Cerebellar cortex (tissue), 1 donor: ENCODE results near the gene CASKIN2.
"Not testable (repeated sequence)": the region's sequence is repeated elsewhere in the genome, so short reads cannot be mapped to it uniquely, and the experiment has no call there.

ENCODE experiments used
- DNase-seq: peaks from one replicate; pipeline ENCODE4 v3.0.0-alpha.2; 2015; ENCODE audit warnings: low spot score

The CASKIN2 gene

GRCh38 chr17:75488693-75489510 is 26.4 kb downstream of the CASKIN2 start:
- DNase-seq: no peak

DNA sequence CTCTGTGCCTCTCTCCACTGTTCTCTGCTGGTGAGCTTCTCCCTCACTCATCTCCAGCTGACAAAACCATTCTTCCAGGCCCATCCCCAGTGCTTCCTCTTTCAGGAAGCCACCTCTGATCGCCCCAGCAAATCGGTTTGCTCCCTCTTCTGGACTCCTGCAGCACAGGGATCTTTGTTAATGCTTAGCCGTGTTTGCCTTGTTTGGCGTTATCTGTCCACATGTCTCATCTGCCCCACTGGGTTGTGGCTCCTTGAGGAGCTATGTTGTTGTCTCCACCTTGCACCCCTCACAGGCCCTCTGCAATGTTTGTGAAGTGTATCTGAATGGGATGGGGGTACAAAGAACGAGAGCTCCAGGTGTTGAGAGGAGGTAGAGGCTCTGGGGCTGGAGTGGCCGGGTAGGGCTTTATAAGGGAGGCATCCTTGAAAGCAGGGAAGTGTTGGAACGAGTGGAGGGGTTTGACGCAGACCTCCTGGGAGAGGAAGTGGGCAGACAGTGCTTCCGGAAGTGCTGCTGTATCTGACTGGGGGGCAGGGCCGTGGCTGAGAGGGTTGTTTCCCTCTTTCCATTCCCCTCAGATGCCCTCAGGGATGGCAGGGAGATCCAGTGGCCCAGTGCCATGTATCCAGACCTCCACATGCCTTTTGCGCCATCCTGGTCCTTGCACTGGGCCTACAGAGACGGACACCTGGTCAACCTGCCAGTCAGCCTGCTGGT is 27.8 kb downstream of the CASKIN2 start:
- DNase-seq: peak; percentile 44

- DNase-seq: no peak
These were observed 28.4 kb downstream of the CASKIN2 start for GRCh38 chr17:75486951-75487350.

DNA sequence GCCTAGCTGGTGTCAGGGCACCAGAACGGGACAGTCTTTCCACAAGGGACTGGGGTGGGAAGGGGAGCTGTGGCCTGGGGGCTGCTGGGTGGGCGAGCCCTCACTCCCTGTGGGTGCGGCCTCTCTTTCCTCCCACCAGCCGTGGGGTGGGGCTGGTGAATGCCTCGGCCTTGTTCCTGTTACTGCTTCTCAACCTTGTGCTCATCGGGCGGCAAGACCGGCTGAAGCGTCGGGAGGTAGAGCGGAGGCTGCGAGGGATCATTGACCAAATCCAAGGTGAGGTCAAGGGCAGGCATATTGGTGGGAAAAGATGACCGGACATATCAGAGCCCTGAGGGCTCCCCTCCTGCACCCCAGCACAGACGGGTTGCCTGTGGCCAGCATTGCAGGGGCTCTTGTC is 29.2 kb downstream of the CASKIN2 start:
- DNase-seq: no peak

DNA sequence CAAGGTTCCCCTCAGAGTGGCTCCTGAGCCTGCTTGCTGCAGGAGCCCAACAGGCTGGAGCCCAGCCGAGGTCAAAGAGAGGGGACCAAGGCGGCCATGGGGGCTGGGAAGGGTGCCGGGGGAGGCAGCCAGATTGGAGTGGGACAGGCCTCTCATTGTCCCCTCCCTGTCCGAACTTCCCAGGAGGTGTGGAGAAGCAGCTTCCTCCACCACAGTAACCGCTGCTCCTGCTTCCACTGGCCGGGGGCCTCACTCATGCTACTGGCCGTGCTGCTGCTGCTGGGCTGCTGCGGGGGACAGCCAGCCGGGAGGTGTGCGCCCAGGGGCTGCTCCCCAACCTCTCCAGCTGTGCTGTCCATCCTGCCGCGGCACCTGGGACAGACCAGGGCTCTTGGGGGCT is 29.6 kb downstream of the CASKIN2 start:
- DNase-seq: no peak

DNA sequence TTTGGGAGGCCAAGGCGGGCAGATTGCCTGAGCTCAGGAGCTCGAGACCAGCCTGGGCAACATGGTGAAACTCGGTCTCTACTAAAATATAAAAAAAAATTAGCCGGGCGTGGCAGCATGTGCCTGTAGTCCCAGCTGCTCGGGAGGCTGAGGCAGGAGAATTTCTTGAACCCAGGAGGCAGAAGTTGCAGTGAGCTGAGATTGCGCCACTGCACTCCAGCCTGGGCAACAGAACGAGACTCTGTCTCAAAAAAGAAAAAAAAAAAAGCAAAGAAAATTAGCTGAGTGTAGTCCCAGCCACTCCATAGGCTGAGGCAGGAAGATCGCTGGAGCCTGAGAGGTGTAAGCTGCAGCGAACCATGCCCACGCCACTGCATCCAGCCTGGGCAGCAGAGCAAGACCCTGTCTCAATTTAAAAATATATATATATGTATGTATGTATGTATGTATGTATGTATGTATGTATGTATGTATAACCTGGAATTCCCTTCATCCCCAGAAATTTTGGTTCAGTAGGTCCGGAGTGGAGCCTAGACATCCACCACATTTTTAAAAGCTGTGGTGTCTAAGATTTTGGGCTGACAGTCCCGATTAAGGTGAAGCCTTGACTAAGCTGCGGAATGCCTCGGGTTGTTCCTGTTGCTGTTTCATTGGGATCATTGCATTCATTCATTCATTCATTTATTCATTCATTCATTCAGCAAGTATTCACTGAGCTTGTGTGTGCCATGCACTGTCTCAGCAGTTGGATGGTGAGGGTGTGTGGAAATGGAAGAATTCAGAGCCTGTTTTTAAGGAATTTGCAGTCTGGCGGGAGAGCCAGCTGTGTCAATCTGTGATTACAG is 33.0 kb downstream of the CASKIN2 start:
- DNase-seq: no peak

GRCh38 chr17:75481194-75482068 is 33.9 kb downstream of the CASKIN2 start:
- DNase-seq: no peak

DNA sequence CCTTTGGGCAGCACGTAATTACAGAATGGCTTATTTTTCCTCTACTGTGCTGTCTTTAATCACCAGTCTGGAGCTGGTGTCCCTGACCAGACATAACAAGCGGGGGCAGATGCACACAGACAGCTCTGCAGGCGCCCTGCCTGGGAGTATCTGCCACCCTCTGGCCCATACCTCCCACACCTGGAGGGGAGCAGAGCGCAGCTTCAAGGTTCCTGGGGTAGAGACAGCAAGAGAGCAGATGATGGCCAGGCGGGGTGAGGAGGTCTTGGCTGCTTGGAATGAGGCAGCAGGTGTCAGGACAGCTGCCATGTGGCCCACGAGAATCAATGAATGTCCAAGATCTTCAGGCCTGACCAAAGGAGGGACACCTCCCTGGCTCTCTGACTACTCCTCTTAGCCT is 35.1 kb downstream of the CASKIN2 start:
- DNase-seq: no peak

- no peak for DNase-seq
These were observed 36.8 kb downstream of the CASKIN2 start for GRCh38 chr17:75478508-75478907.

GRCh38 chr17:75477490-75477862 is 37.9 kb downstream of the CASKIN2 start:
- not testable (repeated sequence) for DNase-seq

DNA sequence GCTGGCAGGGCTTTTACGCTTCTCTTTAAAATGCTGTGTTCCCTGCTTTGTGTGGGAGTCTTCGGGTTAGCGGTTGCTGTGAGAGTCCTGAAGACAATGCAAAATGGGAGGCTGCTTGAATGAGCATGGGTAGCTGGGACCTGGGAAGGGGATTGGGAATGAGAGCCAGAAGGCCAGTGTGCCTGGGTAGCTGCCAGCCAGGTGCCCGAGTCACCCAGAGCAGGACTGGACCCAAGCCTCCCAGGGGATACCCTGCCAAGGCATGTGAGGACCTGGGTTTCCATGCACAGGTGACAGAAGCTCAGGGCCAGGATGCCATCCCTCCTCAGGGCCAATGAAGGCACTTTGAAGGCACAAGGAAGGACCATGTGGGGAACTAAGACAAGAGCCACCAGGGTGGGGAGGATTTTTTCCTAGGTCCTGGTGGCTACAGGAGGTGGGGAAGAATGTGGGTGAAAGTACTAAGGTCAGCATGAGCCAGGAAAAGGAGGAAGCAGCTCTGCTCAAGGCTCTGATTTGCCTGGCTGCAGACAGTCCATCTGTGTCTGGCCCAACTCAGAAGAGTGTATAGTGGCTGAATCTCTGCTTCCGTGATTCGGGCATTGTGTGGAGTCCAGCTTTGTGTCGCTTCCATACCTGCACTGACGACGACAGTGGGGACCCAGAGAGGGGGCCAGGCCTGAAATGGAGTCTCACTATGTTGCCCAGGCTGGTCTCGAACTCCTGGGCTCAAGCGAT is 38.4 kb downstream of the CASKIN2 start:
- no peak for DNase-seq

DNA sequence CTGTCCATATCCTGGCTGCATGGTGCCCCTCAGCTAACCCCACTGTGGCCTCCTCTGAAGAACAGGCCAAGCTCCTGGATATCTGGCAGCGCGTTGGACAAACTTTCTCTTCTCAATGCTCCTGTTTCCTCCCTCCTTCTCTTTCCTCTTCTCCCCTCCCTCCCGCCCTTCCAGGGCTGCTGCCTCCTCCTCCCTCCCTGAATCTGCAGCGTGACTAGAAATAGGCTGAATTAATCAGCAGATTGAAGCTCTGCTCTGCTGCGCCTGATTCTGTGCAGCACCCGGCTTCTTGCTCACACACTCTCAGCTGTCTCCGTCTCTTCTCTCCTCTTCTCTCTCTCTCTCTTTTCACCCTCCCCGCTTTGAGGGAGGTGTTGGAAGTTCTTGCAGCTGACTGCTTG is 39.1 kb downstream of the CASKIN2 start:
- no peak for DNase-seq

DNA sequence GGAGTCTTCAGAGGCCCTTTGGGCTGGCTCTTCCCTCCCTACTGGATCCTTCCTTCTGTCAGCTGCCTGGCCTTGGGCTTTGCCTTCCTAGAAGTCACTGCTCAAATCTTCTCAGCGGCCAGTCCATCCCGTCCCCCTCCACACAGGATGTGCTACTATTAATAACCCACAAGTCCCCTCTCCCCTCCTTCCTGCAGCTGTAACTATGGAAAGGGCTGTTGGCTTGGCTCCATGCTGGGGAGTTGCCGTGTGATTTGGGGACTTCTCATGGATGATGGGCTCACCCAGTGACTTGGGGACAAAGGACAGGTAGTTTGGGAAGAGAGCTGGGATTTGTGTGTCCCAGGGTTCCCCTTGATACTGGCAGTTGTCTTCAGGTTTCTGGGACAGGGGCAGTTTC is 39.5 kb downstream of the CASKIN2 start:
- no peak for DNase-seq

- DNase-seq: no peak
These were observed 40.0 kb downstream of the CASKIN2 start for GRCh38 chr17:75475144-75475835.

GRCh38 chr17:75474736-75475135 is 40.6 kb downstream of the CASKIN2 start:
- DNase-seq: no peak

DNA sequence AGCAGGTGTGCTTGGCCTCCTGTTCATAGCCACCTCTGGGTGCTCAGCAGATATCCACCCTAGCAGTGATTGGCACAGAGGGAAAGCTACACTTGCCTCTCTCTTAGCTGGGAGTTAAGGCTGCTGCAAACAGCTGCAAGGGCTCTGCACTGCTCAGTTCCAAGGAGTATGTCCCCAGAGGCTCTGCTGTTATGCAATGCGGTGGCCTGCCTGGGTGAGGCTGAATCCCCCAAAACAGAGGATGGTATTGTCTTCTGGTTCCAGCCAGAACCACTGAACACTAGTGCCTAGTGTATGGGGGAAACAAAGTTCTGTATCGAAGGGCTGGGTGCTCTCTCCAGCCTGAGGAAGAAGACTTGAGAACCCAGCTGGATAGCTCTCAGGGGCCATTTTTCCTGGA is 42.1 kb downstream of the CASKIN2 start:
- no peak for DNase-seq

DNA sequence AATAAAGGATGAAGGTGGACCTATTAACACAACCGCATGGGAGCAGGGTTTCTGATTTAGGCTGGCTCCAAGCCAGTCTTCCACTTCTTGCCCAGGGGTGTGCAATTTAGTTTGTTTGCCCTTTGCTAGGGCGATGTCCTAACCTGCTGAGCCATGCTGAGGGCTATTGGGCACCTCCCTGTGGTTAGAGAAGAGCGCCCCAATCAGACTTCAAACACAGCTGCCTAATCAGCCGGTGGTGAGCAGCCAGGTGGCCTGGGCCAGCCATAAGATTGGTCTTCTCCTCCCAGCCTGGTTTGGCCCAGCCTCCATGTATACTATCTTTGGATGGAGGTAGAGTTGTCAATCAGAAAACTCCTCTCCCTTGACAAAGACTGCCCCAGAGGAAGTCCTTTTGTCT is 43.2 kb downstream of the CASKIN2 start:
- no peak for DNase-seq

- no peak for DNase-seq
These were observed 44.1 kb downstream of the CASKIN2 start for GRCh38 chr17:75471207-75471606.

GRCh38 chr17:75468779-75469373 is 46.5 kb downstream of the CASKIN2 start:
- DNase-seq: no peak

DNA sequence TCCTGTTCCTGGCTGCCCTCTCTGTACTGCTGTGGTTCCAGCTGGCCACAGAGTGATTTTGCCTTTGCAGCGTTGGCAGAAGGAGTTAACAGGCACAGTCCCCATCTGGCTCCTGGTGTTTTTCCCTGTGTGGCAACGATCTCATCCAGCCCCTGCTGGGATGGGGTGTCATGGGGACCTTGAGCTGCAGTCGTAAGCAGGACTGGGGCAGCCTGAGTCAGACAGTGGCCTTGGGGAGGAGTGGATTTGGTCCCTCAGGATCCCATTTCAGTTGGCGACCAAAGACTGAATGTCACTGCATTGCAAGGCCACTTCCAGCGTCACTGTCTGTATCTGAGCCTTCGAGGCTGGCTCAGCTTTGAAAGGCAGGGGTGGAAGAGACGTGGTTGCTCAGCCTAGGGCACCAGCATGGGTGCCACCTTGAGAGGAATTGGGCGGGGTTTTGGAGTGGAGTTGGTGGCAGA is 47.0 kb downstream of the CASKIN2 start:
- no peak for DNase-seq
